Measurements from ENCODE around the gene MXD3.

Gene MXD3

DNA sequence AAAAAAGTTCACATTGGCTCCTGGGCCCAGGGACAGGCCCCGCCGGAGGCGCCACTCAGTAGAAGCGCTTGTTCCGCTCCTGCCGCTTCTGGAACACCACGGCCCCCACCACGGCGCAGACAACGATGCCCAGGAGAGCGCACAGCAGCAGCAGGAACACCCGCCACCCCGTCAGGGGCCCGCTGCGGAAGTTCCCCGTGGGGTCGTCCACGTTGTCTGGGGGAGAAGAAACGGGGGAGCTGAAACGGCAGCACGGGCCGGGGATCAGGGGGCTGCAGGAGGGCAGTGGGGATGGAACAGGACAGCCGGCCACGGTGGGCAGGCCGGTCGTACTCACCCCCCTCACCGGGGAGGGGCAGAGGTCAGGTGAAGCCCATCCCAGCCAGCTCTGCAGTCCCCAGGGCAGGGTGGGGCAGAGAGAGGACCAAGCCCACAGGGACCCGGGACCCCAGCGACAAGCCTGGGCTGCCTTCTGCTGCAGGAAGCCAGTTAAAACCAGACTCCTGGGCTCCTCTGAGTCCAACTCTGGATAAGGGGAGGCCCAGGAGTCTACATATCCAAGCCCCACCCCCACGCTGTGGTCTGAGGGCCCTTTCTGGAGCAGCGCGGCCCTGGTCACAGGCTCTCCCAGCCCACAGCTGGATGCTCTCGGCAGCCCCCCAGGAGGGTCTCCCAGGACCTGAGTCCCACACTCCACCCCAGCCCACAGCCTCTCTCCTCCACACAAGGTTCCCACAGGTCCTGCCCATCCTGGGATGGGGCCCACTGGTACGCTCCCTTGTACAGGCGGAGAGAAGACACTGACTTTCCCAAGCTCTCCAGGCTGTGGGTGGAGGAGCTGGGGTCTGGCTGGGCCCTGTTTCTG lies 20.6 kb upstream of the MXD3 start:
- Histone ChIP-seq H3K27ac (ENCODE audit: low read depth, low read length) (no peak overlapping the region), H3K9me3 (ENCODE audit: control insufficient read depth, insufficient read depth, low read length) (no peaks in the 10 kb centered on the region), H3K36me3 (ENCODE audit: control insufficient read depth, insufficient read depth, low read length) (peaks cover 65% of the 10 kb centered on the region), H3K4me1 (ENCODE audit: control insufficient read depth, insufficient read depth, low read length) (peaks cover 7% of the 10 kb centered on the region; the same call in 1 of the 2 replicates), H3K27me3 (ENCODE audit: control insufficient read depth, insufficient read depth, low read length) (no peaks in the 10 kb centered on the region), H3K9ac (ENCODE audit: low read depth, low read length) (no peak overlapping the region), H3K4me3 (ENCODE audit: low read depth, low read length) (no peak overlapping the region)

DNA sequence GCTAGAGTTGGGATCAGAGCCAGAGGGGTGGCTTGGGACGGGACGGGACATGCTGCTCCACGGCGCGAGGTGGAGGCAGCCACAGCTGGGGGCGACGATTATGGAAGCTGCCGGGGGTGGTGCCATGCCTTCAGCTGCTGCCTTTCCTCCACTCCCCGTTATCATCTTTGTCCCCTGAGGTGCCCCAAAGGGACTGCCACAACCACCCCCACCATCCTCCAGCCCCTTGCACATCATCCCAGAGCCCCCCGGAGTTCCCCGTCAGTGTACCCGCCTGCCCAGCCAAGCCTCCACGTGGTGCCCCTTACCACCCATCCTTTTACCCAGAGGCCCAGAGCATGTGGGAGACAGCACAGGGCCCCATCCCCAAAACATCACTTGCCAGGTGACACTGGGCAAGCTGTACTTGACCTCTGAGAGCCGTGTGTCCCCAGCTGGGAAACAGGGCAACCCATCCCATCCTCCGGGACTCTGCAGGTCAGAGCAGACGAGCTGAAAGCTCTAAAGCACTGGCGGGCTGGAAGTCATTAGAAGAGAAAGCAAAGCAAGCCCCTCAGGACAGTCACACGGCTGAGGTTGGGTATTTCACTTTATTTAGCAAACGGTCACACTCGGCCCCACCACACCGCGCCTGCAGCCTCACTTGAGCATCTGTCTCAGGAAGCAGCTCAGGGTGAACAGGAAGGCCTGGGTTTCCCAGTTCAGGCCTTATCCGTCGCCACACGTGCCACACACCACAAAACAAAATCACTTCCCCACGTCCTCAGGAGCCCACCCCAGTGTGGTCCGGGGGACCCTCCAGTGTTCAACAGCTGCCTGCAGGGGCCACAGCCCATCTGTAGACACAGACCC lies 19.5 kb upstream of the MXD3 start:
- no peak overlapping the region for H3K4me3 ChIP-seq (ENCODE audit: low read depth, low read length)
- peaks cover 57% of the 10 kb centered on the region for H3K36me3 ChIP-seq (ENCODE audit: control insufficient read depth, insufficient read depth, low read length)
- H3K27ac ChIP-seq (ENCODE audit: low read depth, low read length), result no peak overlapping the region
- H3K9ac ChIP-seq (ENCODE audit: low read depth, low read length), result no peak overlapping the region
- no peaks in the 10 kb centered on the region for H3K27me3 ChIP-seq (ENCODE audit: control insufficient read depth, insufficient read depth, low read length)
- no peaks in the 10 kb centered on the region for H3K9me3 ChIP-seq (ENCODE audit: control insufficient read depth, insufficient read depth, low read length)
- peaks cover 8% of the 10 kb centered on the region for H3K4me1 ChIP-seq (ENCODE audit: control insufficient read depth, insufficient read depth, low read length)

DNA sequence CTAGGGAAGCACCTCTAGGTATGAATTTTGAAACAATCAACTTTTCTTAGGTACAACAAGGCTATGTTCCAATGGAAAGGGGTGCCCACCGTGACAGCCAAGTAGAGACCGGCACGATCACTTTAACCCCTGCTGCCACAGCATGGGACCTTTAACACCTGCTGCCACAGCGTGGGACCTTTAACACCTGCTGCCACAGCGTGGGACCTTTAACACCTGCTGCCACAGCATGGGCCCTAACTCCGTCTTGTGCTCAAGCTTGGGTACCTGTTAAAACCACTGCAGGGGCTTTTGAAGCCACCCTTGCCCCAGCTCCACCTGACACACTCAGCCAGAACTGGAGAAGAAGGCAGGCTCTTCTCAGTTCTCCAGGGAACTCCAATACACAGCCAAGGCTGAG lies 18.2 kb upstream of the MXD3 start:
- Histone ChIP-seq H3K27ac (ENCODE audit: low read depth, low read length) (no peak overlapping the region), H3K4me1 (ENCODE audit: control insufficient read depth, insufficient read depth, low read length) (peaks cover 21% of the 10 kb centered on the region), H3K9ac (ENCODE audit: low read depth, low read length) (no peak overlapping the region), H3K9me3 (ENCODE audit: control insufficient read depth, insufficient read depth, low read length) (no peaks in the 10 kb centered on the region), H3K4me3 (ENCODE audit: low read depth, low read length) (no peak overlapping the region), H3K36me3 (ENCODE audit: control insufficient read depth, insufficient read depth, low read length) (peaks cover 44% of the 10 kb centered on the region), H3K27me3 (ENCODE audit: control insufficient read depth, insufficient read depth, low read length) (no peaks in the 10 kb centered on the region)

DNA sequence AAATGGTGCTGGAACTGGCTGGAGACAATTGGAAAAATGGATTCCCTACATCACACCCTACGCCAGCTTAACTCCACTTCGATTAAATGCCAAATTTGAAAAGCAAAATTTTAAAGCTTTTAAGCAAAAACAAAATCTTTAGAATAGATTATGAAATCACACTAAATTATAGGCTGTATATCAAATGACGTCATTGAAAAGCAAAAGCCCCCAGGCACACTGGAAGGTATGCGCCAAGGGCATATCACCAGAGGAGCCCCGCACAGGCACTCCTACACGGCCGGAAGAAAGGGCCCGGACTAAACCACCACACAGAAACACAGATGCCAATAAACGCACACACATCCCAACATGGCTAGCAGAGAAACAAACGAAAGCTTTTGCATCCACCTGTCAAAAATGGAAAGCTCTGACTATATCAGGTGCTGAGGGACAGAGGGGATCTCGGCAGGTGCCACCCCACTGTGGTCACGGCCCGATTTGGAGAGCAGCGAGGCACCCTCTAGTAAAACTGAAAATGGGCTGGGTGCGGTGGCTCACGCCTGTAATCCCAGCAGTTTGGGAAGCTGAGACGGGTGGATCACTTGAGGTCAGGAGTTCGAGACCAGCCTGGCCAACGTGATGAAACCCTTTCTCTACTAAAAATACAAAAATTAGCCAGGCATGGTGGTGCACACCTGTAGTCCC lies 17.0 kb upstream of the MXD3 start:
- peaks cover 32% of the 10 kb centered on the region for H3K36me3 ChIP-seq (ENCODE audit: control insufficient read depth, insufficient read depth, low read length)
- no peak overlapping the region for H3K9ac ChIP-seq (ENCODE audit: low read depth, low read length)
- no peak overlapping the region for H3K4me3 ChIP-seq (ENCODE audit: low read depth, low read length)
- peaks cover 23% of the 10 kb centered on the region for H3K4me1 ChIP-seq (ENCODE audit: control insufficient read depth, insufficient read depth, low read length)
- no peak overlapping the region for H3K27ac ChIP-seq (ENCODE audit: low read depth, low read length)
- no peaks in the 10 kb centered on the region for H3K27me3 ChIP-seq (ENCODE audit: control insufficient read depth, insufficient read depth, low read length)
- no peaks in the 10 kb centered on the region for H3K9me3 ChIP-seq (ENCODE audit: control insufficient read depth, insufficient read depth, low read length)

DNA sequence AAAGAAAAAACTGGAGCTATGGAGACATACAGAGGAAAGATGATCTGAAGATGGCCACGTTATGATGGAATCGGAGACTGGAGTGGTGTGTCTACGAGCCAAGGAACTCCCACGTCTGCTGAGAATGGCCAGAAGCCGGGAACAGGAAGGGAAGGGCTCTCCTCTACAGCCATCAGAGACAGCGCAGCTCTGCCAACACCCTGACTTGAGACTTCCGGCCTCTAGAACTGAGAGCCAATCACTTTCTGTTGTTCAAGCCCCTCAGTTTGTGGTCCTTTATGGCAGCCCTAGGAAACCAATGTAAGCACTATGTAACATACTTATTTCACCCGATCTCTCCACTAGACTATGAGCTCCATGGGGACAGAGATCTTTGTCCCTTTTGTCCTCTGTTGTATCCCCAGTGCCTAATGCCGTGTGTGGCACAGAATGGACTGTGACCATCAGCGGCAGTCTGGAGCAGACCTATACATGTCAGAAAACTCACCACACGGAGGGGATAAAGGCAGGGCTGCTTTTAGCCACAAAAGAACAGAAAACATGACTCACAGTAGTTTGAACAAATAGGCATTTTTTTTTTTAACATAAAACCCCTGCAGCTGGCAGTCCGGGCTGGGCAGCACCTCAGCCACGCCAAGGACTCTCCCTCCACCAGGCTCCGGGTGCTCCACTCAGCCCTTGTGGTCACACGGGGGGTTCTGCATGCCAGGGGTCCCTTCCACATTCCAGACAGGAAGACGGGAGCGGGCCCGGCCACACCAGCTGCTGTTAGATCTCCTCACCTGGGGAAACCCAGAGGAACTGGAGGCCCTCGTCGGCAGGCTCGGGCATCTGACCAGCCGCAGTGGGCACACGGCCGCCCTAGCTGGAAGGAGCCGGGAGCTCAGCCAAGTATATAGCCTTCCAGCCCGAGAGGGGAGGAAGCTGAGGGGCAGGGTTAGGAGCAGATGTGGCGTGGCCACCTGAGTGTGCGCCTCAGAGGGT lies 16.1 kb upstream of the MXD3 start:
- Histone ChIP-seq H3K4me3 (ENCODE audit: low read depth, low read length) (no peak overlapping the region), H3K27me3 (ENCODE audit: control insufficient read depth, insufficient read depth, low read length) (no peaks in the 10 kb centered on the region), H3K9me3 (ENCODE audit: control insufficient read depth, insufficient read depth, low read length) (no peaks in the 10 kb centered on the region), H3K4me1 (ENCODE audit: control insufficient read depth, insufficient read depth, low read length) (peaks cover 23% of the 10 kb centered on the region), H3K9ac (ENCODE audit: low read depth, low read length) (no peak overlapping the region), H3K36me3 (ENCODE audit: control insufficient read depth, insufficient read depth, low read length) (peaks cover 23% of the 10 kb centered on the region), H3K27ac (ENCODE audit: low read depth, low read length) (peak overlapping the region; percentile 32)

DNA sequence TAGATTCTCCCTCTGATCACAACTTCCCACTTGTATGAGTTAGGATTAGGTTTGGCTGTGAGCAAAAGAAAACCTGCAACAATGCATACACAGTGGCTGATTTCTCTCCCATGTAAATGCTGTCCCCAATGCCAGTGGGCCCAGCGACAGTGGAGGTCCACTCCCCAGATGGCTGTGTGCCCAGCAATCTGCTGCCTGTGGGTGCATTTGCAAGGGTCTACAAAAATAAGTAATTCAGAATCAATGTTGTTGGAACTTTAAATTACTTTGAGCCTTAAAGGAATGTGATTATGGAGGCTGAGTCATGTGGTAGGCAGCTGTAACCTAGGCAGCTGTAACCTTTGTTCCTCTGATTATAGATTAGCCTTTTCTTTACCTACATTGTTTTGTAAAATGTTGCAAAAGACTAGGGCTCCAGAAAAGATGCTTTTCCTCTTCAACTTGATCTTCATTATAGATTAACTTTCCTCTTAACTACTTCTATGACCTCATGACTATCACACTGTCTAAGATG lies 14.2 kb upstream of the MXD3 start:
- peak overlapping the region; percentile 95 for H3K27ac ChIP-seq (ENCODE audit: low read depth, low read length)
- H3K4me3 ChIP-seq (ENCODE audit: low read depth, low read length), result peak overlapping the region; percentile 30; the same call in 1 of the 2 replicates
- H3K4me1 ChIP-seq (ENCODE audit: control insufficient read depth, insufficient read depth, low read length), result peaks cover 23% of the 10 kb centered on the region
- H3K36me3 ChIP-seq (ENCODE audit: control insufficient read depth, insufficient read depth, low read length), result peaks cover 9% of the 10 kb centered on the region; the same call in 1 of the 2 replicates
- no peaks in the 10 kb centered on the region for H3K27me3 ChIP-seq (ENCODE audit: control insufficient read depth, insufficient read depth, low read length)
- no peaks in the 10 kb centered on the region for H3K9me3 ChIP-seq (ENCODE audit: control insufficient read depth, insufficient read depth, low read length)
- peak overlapping the region; percentile 72 for H3K9ac ChIP-seq (ENCODE audit: low read depth, low read length)

DNA sequence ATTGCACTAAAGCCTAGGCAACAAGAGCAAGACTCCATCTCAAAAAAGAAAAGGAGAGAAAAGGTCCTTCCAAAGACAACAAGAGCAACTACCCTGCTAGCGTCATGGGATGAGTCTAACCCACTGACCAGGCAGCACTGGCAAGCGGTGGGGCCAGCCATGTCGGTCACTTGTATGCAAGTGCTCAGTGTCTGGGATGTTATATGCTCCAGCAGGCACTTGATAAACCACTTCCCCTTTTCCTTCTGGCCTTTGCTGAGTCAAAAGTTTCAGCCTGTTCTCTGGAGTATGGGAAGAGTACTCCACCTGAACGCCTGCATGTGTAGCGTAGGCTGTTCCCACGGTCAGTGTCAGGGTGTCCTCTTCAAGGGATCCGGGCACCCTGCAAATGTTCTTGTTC lies 9.2 kb upstream of the MXD3 start:
- no peaks in the 10 kb centered on the region for H3K27me3 ChIP-seq (ENCODE audit: control insufficient read depth, insufficient read depth, low read length)
- no peaks in the 10 kb centered on the region for H3K9me3 ChIP-seq (ENCODE audit: control insufficient read depth, insufficient read depth, low read length)
- no peaks in the 10 kb centered on the region for H3K36me3 ChIP-seq (ENCODE audit: control insufficient read depth, insufficient read depth, low read length)
- no peak overlapping the region for H3K4me3 ChIP-seq (ENCODE audit: low read depth, low read length)
- H3K4me1 ChIP-seq (ENCODE audit: control insufficient read depth, insufficient read depth, low read length), result peaks cover 15% of the 10 kb centered on the region
- no peak overlapping the region for H3K27ac ChIP-seq (ENCODE audit: low read depth, low read length)
- H3K9ac ChIP-seq (ENCODE audit: low read depth, low read length), result no peak overlapping the region

DNA sequence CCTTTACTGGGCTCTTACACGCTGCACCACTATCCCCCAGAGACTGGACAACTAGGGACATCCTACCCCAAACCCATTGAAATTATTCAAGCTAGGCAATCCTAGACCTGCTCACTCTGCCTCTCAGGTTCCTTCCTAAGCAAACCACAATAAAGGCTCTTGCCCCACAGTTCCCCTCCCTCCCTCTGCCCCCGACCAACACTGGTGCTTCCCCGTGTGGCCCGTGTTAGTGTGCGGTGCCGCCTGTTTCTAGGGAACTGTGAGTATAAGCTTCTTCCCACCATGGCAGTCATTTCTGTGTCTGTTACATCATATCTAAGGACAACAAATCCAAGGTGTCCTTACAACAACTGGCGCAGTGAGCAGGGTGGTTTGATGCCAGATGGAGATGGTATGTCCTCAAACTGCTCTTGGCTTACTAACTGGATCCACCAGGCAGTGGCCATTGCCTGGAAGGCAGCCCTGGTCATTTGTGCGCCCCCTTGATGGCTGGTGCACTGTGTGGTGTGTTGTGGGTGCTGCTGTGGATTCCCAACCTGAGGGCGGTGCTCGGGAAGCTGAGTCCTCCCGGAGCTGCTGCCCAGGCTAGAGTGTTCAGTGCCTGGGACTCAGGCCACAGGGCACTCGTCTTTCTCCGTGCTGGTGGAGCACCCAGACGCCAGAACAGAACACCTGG lies 8.4 kb upstream of the MXD3 start:
- no peak overlapping the region for H3K27ac ChIP-seq (ENCODE audit: low read depth, low read length)
- no peaks in the 10 kb centered on the region for H3K9me3 ChIP-seq (ENCODE audit: control insufficient read depth, insufficient read depth, low read length)
- peaks cover 7% of the 10 kb centered on the region for H3K4me1 ChIP-seq (ENCODE audit: control insufficient read depth, insufficient read depth, low read length)

DNA sequence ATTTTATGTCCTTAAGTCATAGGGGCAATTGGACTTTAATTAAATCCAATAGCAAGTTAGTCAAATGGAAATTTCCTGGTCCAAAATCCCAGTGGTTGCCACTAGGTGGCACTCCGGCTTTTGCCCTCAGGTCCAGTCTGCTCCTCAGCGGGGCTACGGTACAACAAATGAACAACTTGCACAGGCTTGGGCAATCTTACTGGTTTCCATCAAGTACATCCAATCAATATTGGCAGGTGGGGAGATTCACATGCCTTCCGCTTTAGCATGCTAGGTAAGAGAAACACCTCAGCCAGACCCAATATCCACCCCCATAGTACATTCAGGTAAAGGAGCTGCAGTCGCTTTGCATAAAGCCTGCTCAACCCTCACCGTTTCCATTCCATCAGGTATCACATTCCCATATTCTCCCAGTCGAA lies 6.3 kb upstream of the MXD3 start:
- H3K27ac ChIP-seq (ENCODE audit: low read depth, low read length), result no peak overlapping the region
- peaks cover 4% of the 10 kb centered on the region; the same call in 1 of the 2 replicates for H3K4me1 ChIP-seq (ENCODE audit: control insufficient read depth, insufficient read depth, low read length)
- no peak overlapping the region for H3K4me3 ChIP-seq (ENCODE audit: low read depth, low read length)
- H3K9ac ChIP-seq (ENCODE audit: low read depth, low read length), result no peak overlapping the region
- no peaks in the 10 kb centered on the region for H3K36me3 ChIP-seq (ENCODE audit: control insufficient read depth, insufficient read depth, low read length)
- no peaks in the 10 kb centered on the region for H3K27me3 ChIP-seq (ENCODE audit: control insufficient read depth, insufficient read depth, low read length)
- no peaks in the 10 kb centered on the region for H3K9me3 ChIP-seq (ENCODE audit: control insufficient read depth, insufficient read depth, low read length)

More for the DNA sequence above, 8.4 kb upstream of the MXD3 start:
- no peak overlapping the region for H3K4me3 ChIP-seq (ENCODE audit: low read depth, low read length)
- H3K27me3 ChIP-seq (ENCODE audit: control insufficient read depth, insufficient read depth, low read length), result no peaks in the 10 kb centered on the region
- no peak overlapping the region for H3K9ac ChIP-seq (ENCODE audit: low read depth, low read length)
- no peaks in the 10 kb centered on the region for H3K36me3 ChIP-seq (ENCODE audit: control insufficient read depth, insufficient read depth, low read length)
